ENCODE data around the gene PAM16.
A peak's percentile ranks its signal among the peaks of the same experiment; 100 is the strongest.

DNA sequence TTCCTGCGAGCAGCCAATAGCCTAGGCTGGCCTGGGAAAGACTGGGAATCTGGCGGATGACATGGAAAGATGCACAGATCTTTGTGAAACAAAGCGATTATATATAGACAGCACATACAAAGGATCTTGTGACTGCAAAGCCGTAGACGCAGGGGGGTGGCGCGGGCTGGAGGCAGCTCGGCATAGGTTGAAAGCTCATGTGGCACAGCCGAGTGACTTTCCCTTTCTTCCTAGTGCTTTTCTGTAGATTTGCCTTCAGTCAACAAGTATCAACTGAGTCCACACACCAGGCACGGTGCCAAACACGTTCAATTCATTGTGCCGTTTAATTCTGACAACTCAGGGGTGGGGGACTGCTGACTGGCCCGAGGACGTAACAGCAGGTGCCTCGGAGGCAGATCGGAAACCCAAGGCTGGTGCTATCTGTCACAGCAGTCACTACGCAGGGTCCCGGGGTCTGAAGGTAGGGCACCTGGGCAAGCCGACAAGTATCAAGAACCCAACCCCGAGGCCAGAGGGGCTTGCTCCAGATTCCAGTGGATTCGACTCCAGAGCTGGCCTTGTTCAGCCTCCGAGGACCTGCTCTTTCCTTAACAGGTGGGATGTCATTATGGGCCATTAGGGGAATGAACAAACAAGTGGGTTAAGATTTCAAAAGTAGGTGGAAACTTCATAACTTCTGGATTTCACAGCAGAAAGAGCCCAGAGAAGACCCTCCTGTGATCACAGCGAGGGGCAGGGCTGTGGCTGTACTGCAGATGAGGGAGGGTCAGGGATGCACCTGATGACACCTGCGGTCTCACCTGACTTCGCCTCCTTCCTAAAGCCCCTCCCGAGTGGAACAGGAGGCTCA, 5.9 kb downstream of the PAM16 start:
- TF ChIP-seq, protein P1, sequence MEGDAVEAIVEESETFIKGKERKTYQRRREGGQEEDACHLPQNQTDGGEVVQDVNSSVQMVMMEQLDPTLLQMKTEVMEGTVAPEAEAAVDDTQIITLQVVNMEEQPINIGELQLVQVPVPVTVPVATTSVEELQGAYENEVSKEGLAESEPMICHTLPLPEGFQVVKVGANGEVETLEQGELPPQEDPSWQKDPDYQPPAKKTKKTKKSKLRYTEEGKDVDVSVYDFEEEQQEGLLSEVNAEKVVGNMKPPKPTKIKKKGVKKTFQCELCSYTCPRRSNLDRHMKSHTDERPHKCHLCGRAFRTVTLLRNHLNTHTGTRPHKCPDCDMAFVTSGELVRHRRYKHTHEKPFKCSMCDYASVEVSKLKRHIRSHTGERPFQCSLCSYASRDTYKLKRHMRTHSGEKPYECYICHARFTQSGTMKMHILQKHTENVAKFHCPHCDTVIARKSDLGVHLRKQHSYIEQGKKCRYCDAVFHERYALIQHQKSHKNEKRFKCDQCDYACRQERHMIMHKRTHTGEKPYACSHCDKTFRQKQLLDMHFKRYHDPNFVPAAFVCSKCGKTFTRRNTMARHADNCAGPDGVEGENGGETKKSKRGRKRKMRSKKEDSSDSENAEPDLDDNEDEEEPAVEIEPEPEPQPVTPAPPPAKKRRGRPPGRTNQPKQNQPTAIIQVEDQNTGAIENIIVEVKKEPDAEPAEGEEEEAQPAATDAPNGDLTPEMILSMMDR (IDR thresholded peaks at IDR 0.05): no peak
- 0 out of 2 replicates have a peak, but pooled peaks have one; percentile 21 for TF ChIP-seq POLR2AphosphoS5 (IDR thresholded peaks at IDR 0.05; ENCODE audit: low read depth, low read length)
- TF ChIP-seq, protein P2, sequence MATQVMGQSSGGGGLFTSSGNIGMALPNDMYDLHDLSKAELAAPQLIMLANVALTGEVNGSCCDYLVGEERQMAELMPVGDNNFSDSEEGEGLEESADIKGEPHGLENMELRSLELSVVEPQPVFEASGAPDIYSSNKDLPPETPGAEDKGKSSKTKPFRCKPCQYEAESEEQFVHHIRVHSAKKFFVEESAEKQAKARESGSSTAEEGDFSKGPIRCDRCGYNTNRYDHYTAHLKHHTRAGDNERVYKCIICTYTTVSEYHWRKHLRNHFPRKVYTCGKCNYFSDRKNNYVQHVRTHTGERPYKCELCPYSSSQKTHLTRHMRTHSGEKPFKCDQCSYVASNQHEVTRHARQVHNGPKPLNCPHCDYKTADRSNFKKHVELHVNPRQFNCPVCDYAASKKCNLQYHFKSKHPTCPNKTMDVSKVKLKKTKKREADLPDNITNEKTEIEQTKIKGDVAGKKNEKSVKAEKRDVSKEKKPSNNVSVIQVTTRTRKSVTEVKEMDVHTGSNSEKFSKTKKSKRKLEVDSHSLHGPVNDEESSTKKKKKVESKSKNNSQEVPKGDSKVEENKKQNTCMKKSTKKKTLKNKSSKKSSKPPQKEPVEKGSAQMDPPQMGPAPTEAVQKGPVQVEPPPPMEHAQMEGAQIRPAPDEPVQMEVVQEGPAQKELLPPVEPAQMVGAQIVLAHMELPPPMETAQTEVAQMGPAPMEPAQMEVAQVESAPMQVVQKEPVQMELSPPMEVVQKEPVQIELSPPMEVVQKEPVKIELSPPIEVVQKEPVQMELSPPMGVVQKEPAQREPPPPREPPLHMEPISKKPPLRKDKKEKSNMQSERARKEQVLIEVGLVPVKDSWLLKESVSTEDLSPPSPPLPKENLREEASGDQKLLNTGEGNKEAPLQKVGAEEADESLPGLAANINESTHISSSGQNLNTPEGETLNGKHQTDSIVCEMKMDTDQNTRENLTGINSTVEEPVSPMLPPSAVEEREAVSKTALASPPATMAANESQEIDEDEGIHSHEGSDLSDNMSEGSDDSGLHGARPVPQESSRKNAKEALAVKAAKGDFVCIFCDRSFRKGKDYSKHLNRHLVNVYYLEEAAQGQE (IDR thresholded peaks at IDR 0.05; ENCODE audit: insufficient read depth in 1 of 2, low read depth in 2 of 2, low read length in 1 of 2): no peak

Measured in Panc1 (cell line).